GM12801 (cell line): Measurements from ENCODE around the gene UNC13C.

ENCODE experiments used
- CTCF ChIP-seq: IDR thresholded peaks from one replicate; pipeline ENCODE4 v1.5.1; 2011; ENCODE audit warnings: control low read depth; ENCODE audit not compliant: insufficient read length; ENCODE audit errors: extremely low read depth

UNC13C gene

GRCh38 chr15:54504695-54505094, 526.5 kb downstream of the UNC13C start:
- no peak for TF ChIP-seq CTCF

- no peak for TF ChIP-seq CTCF
These were observed 528.8 kb downstream of the UNC13C start for GRCh38 chr15:54506977-54507524.

- TF ChIP-seq CTCF, result no peak
These were observed 536.4 kb downstream of the UNC13C start for GRCh38 chr15:54514601-54515000.

- no peak for TF ChIP-seq CTCF
These were observed 537.7 kb downstream of the UNC13C start for GRCh38 chr15:54515664-54516582.

GRCh38 chr15:54517366-54517765, 539.1 kb downstream of the UNC13C start:
- no peak for TF ChIP-seq CTCF

GRCh38 chr15:54518156-54518882, 540.1 kb downstream of the UNC13C start:
- no peak for TF ChIP-seq CTCF

- TF ChIP-seq CTCF, result no peak
These were observed 541.3 kb downstream of the UNC13C start for GRCh38 chr15:54519577-54519976.
